ENCODE data around the gene CFAP100.

CFAP100 gene

DNA sequence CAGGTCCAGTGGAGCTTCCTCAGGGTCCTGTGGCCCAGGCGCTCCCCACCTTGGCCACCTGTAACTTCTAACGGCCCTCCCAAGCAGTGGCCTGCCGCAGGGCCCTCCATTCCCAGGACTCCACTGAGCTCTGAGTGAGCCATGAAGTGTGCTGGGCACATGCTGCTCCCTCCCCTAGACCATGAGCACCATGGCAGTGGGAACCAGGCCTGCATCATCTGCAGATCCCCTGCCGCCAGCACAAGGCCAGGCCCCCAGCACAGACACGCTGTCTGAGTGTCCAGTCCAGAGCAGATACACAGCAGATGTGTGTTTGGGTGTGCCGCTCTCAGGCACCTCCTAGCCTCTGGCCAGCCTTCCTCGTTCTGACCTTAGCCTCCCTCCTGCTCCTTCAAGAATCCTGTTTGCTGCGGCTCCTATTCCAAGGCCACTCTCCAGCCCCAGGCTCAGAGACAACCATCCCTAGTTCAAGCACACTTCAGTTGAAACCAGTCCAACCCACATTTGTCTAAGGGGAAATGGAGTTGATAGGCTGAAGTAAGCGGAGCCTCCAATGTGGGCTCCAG, 30.5 kb upstream of the CFAP100 start:
- Histone ChIP-seq H3K36me3 (ENCODE audit: insufficient read depth, low read length) (no peaks in the 10 kb centered on the region), H3K9ac (ENCODE audit: low read depth, low read length) (no peak overlapping the region), H3K9me3 (ENCODE audit: control insufficient read depth, insufficient read depth, low read length) (no peaks in the 10 kb centered on the region), H3K4me1 (ENCODE audit: insufficient read depth, low read length) (peaks cover 25% of the 10 kb centered on the region)

DNA sequence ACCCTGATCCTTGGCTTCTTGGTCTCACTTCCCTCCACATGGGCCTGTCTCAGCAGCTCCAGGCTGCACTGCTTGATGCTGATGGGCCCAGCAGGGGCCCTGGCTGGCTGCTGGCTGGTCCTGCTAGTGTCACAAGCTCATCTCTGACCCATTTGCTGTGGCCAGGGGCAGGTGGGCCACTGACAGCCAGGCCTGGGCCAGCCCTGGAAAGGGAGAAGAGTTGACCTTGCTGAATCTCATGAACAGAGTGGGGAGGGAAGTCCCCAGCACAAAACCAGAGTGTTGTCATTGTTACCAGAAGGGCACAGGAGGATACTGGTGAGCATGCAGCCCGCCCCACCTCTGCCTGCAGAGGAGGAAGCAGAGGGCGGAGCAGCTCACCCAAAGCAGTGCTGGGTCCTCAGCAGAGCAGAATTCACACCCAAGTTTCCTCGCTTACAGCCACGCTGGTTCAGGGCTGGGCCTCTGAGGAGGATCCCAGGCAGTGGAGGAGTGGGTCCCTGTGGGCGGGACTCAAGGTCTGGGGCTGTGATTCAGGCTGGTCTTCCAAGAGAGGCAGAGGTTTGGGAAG, 29.9 kb upstream of the CFAP100 start:
- Histone ChIP-seq H3K36me3 (ENCODE audit: insufficient read depth, low read length) (no peaks in the 10 kb centered on the region), H3K9ac (ENCODE audit: low read depth, low read length) (no peak overlapping the region), H3K9me3 (ENCODE audit: control insufficient read depth, insufficient read depth, low read length) (no peaks in the 10 kb centered on the region), H3K4me1 (ENCODE audit: insufficient read depth, low read length) (peaks cover 25% of the 10 kb centered on the region)

DNA sequence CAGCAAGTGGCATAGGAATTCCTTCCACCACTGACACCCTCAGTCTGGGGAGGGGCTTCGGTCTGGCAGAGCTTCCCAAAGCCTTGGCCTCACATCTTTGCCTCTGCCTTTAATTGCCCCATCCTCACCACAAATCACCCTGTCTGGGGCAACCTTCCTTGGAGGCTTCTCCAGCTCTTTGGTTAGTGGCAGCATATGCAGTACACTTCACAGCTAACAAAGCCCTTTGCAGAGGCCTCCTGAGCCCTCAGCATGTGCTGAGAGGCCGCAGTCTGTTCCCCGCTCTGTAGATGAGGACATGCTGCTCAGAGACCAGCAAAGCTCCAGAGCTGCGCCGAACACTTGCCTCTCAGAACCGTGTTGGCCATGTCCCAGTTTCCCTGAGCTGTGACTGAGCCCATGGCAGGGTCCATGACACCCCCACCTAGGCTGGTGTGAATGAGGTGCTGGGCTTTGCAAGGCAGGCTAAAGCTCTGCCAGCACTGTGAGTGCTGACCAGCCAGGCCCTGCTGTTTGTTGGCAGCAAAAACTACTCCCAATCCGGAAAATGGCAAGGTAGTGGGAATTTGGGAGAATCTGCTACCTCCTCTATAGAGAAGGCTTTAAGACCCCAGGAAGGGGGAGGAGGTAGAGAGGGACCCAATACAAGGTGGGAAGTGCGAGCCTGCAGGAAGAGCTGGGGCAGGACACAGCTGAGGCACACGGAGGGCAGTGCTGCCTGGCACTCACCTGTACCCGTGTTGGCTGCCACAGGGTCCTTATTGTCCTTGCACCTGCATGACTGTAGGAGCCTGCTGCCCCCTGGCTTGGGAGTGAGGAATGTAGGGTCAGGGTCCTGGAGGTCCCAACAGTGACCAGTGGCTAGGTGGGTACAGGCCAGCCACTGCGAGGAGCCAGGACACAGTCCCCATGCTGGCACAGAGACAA, 29.1 kb upstream of the CFAP100 start:
- Histone ChIP-seq H3K4me1 (ENCODE audit: insufficient read depth, low read length) (peaks cover 25% of the 10 kb centered on the region), H3K9ac (ENCODE audit: low read depth, low read length) (no peak overlapping the region), H3K36me3 (ENCODE audit: insufficient read depth, low read length) (no peaks in the 10 kb centered on the region)

DNA sequence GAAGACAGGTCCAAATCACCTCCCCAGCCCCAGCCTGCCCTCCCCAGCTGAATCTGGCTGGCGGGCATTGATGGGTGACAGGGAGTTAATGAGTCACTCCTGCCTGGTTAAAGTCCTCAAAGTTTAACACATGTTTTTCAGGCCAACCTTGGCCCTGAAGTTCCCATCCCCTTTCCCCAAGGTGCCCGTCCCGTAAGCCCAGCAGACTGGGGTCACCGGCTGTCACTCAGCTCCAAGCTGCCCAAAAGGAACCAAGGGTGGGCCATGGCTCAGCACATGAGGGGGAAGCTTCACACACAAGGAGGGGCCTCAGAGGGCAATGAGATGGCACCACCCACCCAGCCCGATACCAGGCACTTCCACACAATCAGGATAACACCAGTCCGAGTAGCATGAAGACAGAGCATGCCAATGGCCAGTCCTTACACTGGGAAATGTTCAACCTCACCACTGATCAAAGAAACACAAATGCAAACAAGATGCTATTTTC, 27.3 kb upstream of the CFAP100 start:
- Histone ChIP-seq H3K4me1 (ENCODE audit: insufficient read depth, low read length) (peaks cover 21% of the 10 kb centered on the region), H3K36me3 (ENCODE audit: insufficient read depth, low read length) (no peaks in the 10 kb centered on the region), H3K9ac (ENCODE audit: low read depth, low read length) (no peak overlapping the region), H3K9me3 (ENCODE audit: control insufficient read depth, insufficient read depth, low read length) (no peaks in the 10 kb centered on the region)

More for the DNA sequence above, 29.1 kb upstream of the CFAP100 start:
- H3K9me3 ChIP-seq (ENCODE audit: control insufficient read depth, insufficient read depth, low read length): no peaks in the 10 kb centered on the region

DNA sequence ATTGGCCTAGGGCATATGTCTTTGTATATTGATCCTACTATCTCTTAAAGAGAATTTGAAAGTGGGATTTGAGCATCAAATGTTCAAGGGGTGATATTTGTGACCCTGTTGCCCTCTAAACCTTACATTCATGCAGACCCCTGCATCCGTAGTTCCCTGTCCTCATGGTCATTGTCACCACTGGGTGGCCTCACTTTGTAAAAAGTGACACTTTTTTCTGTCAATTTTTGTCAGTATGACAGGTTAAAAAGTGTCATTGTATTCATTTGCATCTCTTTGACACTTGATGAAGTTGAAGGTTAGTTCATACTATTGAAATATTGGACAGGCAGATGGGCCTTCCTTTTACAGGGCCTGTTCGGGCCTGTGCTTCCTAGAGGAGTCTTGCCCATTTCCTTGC, 25.2 kb upstream of the CFAP100 start:
- H3K4me1 ChIP-seq (ENCODE audit: insufficient read depth, low read length): peaks cover 10% of the 10 kb centered on the region
- H3K9ac ChIP-seq (ENCODE audit: low read depth, low read length): no peak overlapping the region
- H3K9me3 ChIP-seq (ENCODE audit: control insufficient read depth, insufficient read depth, low read length): no peaks in the 10 kb centered on the region
- H3K36me3 ChIP-seq (ENCODE audit: insufficient read depth, low read length): no peaks in the 10 kb centered on the region

DNA sequence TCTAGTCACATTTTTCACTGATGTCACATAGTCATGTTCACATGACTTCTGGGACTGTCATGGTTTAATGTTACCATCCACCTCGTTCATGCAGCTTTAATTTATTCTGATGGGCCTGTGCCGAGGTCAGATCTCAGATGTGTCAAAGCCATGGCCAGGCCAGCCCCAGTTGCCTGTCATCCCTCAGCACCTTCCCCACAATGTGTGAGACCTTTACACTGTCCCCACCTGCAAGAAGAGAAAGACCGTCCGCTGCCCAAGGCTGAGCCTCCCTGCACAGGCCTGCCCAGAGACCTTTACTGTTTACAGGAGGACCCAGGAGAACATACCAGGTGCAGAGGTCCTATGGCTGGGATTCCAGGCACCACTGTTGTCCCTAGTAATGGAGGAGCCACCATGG, 24.7 kb upstream of the CFAP100 start:
- Histone ChIP-seq H3K9ac (ENCODE audit: low read depth, low read length) (no peak overlapping the region), H3K9me3 (ENCODE audit: control insufficient read depth, insufficient read depth, low read length) (no peaks in the 10 kb centered on the region), H3K4me1 (ENCODE audit: insufficient read depth, low read length) (peaks cover 5% of the 10 kb centered on the region), H3K36me3 (ENCODE audit: insufficient read depth, low read length) (no peaks in the 10 kb centered on the region)

DNA sequence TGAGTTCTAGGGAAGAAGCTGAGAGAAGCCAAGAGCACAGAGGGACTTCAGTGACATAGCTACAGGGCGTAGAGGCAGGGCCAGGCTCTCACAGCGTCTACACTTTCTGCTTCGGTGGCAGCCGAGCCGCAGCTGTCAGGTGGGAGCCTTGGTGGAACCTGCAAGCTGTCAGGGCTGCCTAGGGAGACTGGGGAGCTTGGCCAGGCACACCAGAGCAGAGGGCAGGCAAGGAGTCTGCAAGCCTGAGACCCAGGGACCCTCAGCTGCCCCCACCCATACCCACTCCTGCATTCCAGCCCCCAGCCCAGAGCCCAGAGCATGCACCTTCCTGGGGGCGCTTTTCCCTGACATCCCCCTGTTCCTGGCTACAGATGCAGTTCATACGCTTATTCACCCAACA, 24.1 kb upstream of the CFAP100 start:
- H3K4me1 ChIP-seq (ENCODE audit: insufficient read depth, low read length): no peaks in the 10 kb centered on the region
- no peaks in the 10 kb centered on the region for H3K36me3 ChIP-seq (ENCODE audit: insufficient read depth, low read length)
- no peak overlapping the region for H3K9ac ChIP-seq (ENCODE audit: low read depth, low read length)
- no peaks in the 10 kb centered on the region for H3K9me3 ChIP-seq (ENCODE audit: control insufficient read depth, insufficient read depth, low read length)

DNA sequence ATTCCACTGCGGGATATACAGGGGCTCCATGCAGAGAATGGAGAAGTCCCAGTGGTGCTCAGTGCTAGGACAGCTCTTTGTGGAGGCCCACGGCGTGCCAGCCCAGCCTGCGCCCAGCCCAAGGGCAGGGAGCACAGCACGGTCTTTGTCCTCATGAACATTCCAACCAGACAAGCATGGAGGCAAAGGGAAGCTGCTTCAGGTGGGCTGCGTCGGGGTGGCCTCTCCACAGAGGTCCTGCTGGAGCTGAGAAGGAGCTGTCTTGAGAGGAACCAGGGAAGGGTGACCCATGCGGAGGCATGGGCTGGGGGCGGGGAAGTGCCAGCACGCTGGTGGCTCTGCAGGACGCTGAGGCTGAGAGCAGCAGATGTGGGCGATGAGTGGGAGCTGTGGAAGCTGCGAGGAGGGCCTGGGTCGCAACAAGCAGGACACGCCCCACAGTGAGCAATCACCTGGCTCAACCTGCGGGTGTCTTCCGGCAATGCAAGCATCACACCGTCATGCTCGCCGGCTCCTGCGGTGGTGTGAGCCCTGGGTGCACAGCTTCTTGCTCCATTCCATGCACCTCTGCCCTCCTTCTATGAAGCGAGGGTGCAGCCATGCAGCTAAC, 23.5 kb upstream of the CFAP100 start:
- no peaks in the 10 kb centered on the region for H3K36me3 ChIP-seq (ENCODE audit: insufficient read depth, low read length)
- no peaks in the 10 kb centered on the region for H3K4me1 ChIP-seq (ENCODE audit: insufficient read depth, low read length)
- H3K9ac ChIP-seq (ENCODE audit: low read depth, low read length): no peak overlapping the region
- no peaks in the 10 kb centered on the region for H3K9me3 ChIP-seq (ENCODE audit: control insufficient read depth, insufficient read depth, low read length)

DNA sequence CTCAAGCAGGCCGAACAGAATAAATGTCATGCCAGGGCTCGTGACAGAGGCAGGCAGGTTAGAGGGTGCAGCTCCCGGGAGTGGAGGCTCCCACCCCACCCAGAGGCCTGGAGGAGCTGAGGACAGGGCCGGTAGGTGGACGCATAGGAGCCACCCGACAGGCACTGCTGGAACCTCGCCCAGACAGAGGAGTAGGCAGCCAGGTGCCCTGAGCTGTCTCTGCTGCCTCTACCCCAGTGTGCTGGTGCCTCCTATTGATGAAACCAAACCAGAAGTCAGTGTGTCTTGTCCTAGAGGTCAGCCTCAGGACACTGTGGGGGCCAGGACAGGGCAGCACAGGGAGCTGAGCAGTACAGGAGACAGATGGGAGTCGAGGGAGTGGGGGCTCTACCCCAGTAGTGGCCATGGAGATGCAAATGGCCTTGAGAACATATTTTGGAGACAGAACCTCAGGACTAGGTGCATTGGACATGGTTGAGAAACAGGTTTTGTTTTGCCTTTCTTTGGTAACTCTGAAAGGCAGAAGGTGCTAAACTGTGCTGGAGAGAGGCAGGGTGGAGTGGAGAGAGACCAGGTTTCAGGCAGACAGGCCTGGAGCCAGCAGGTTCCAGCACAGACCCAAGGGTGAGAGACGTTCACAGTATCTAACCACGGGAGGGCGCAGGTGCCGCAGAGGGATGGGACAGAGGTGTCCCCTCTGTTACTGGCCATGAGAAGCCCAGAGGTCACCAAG, 22.1 kb upstream of the CFAP100 start:
- Histone ChIP-seq H3K9ac (ENCODE audit: low read depth, low read length) (no peak overlapping the region), H3K4me1 (ENCODE audit: insufficient read depth, low read length) (no peaks in the 10 kb centered on the region), H3K9me3 (ENCODE audit: control insufficient read depth, insufficient read depth, low read length) (no peaks in the 10 kb centered on the region), H3K36me3 (ENCODE audit: insufficient read depth, low read length) (no peaks in the 10 kb centered on the region)

DNA sequence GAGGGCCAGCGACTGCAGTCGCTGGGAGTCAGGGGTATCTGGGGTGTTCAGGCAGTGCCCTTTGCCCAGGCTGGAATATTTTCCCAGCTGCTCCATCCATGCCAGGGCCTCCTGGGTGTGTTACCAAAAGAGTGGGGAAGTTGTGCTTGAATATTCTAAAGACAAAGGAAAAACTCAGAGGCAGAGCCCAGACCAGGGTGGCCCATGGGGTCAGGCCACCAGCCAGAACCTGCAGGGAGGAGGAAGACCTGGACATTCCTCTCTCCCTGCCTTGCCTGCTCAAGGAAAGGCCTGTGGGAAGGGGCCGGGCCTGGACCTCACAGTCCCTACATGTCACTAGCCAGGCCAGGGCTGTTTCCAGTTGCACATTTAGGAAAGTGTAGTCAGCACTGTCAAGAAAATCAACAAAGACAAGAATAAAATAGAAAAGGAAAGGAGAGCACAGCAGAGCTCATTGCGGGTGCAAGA, 21.5 kb upstream of the CFAP100 start:
- no peak overlapping the region for H3K9ac ChIP-seq (ENCODE audit: low read depth, low read length)
- no peaks in the 10 kb centered on the region for H3K36me3 ChIP-seq (ENCODE audit: insufficient read depth, low read length)
- no peaks in the 10 kb centered on the region for H3K9me3 ChIP-seq (ENCODE audit: control insufficient read depth, insufficient read depth, low read length)
- no peaks in the 10 kb centered on the region for H3K4me1 ChIP-seq (ENCODE audit: insufficient read depth, low read length)

DNA sequence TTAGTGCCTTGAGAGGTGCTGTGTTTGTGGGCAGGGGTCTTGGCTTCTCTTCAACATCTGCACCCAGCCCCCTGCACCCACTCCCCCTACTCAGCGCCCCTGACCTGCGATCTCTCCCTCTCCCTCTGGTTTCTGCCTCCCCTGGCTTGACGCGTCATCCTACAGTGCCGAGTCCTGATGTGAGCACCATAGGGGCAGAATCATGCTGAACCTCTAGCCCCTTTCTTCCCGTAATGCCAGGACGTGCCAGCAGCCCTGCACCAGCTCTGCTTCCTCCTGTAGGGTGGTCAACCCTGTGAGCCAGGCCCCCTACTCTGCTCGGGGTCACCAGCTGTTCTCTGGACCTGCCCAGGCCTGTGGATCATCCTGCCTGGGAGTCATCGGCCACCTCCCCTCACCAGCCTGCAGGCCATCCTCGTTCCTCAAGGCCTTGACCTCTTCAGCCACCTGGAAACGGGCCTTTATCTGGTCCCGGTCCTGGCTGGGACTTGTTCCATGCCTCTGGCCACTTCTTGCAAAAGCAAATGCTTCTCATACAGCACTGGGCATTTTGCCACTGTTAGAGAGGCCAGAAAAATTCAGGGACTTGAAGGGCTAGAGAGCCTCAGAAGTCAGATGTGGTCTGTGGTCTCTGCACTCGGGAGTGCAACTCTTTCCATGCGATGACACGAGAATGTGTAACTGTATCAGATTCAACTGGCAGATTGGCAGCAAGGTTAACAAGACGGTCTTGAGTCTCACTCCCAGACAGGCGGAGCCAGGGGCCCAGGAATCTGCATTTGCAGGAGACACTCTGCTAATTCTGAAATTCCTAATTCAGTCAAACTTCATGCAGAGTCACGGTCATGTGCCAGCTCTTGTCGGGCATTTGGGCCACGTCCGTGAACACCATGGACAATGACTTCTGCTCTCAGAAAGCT, 20.8 kb upstream of the CFAP100 start:
- Histone ChIP-seq H3K4me1 (ENCODE audit: insufficient read depth, low read length) (no peaks in the 10 kb centered on the region), H3K9me3 (ENCODE audit: control insufficient read depth, insufficient read depth, low read length) (no peaks in the 10 kb centered on the region), H3K9ac (ENCODE audit: low read depth, low read length) (no peak overlapping the region), H3K36me3 (ENCODE audit: insufficient read depth, low read length) (no peaks in the 10 kb centered on the region)

DNA sequence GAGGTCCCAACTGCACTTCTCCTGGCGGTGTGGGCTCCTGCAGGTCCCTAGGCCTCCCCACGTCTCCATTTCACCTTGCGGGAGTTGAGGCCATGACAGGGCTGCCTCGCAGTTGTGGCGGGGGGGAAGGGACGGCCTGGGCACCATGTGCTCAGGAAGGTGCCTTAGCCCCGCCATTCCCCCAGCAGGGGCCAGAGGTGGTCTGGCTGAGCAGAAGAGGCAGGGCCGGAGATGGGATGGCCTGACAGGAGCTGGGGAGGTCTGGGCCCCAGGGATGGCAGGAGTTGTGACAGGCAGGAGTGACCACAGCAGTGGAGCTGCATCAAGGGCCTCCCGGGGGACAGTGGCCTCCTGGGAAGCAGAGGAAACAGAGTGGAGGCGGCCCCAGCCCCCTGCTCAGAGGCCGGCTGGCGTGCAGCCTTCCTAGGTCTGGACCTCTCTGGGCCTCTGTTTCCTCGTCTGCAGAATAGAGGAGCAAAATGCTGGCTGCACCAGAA, 18.8 kb upstream of the CFAP100 start:
- Histone ChIP-seq H3K9me3 (ENCODE audit: control insufficient read depth, insufficient read depth, low read length) (no peaks in the 10 kb centered on the region), H3K9ac (ENCODE audit: low read depth, low read length) (no peak overlapping the region), H3K4me1 (ENCODE audit: insufficient read depth, low read length) (no peaks in the 10 kb centered on the region), H3K36me3 (ENCODE audit: insufficient read depth, low read length) (no peaks in the 10 kb centered on the region)

DNA sequence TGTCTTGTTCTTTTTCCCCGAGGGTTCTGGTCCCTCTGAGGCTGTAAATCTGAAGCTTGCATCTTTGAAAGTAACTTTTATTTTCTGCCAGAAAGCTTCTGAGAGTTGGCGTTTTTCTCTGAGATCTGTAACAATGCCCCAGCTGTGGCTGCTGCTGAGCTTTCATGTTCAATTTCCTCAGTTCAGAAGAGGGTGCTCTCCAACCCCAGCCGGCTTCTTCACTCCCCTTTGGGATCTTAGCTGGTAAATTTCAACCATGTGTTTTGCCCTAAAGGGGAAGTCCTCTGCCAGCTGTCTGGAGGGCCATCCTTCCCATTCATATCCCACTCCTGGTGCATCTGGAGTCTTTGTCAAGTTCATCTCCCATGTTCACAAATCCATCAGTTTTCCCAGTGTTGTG, 18.3 kb upstream of the CFAP100 start:
- no peak overlapping the region for H3K9ac ChIP-seq (ENCODE audit: low read depth, low read length)
- H3K9me3 ChIP-seq (ENCODE audit: control insufficient read depth, insufficient read depth, low read length): no peaks in the 10 kb centered on the region
- no peaks in the 10 kb centered on the region for H3K4me1 ChIP-seq (ENCODE audit: insufficient read depth, low read length)
- no peaks in the 10 kb centered on the region for H3K36me3 ChIP-seq (ENCODE audit: insufficient read depth, low read length)
